ENCODE data around the gene SMCO4.

SMCO4 gene

GRCh38 chr11:93512949-93513667 lies 30.1 kb downstream of the SMCO4 start:
- Histone ChIP-seq H3K9ac (ENCODE audit: low read depth, low read length, poor library complexity, severe bottlenecking) (no peak overlapping the region), H3K79me2 (ENCODE audit: insufficient read depth, low read length) (peaks cover 28% of the 10 kb centered on the region; the same call in 1 of the 2 replicates), H3K9me3 (ENCODE audit: insufficient read depth, low read depth, low read length) (no peaks in the 10 kb centered on the region), H3F3A (ENCODE audit: low read depth) (no peaks in the 10 kb centered on the region), H2AFZ (ENCODE audit: low read length) (no peak overlapping the region), H3K36me3 (ENCODE audit: insufficient read depth, low read length) (no peaks in the 10 kb centered on the region), H3K9me2 (replicated peaks; ENCODE audit: low read depth, low read length) (no peaks in the 10 kb centered on the region), H4K20me1 (ENCODE audit: insufficient read depth, low read length, poor library complexity, severe bottlenecking) (peaks cover 4% of the 10 kb centered on the region), H3K27me3 (ENCODE audit: insufficient read depth, low read length, poor library complexity, severe bottlenecking) (no peaks in the 10 kb centered on the region), H3K4me2 (ENCODE audit: low read depth, low read length, poor library complexity, severe bottlenecking) (no peak overlapping the region), H3K4me3 (ENCODE audit: low read length, poor library complexity, severe bottlenecking) (no peak overlapping the region), H3K4me1 (ENCODE audit: insufficient read depth, low read length, poor library complexity, severe bottlenecking) (peaks cover 32% of the 10 kb centered on the region)
- no peak for TF ChIP-seq CTCF (conservative IDR thresholded peaks at IDR 0.05; ENCODE audit: low read length)
- TF ChIP-seq EZH2phosphoT487 (IDR thresholded peaks at IDR 0.05; ENCODE audit: borderline replicate concordance) = no peak

- TF ChIP-seq EZH2phosphoT487 (IDR thresholded peaks at IDR 0.05; ENCODE audit: borderline replicate concordance) (no peak), CTCF (conservative IDR thresholded peaks at IDR 0.05; ENCODE audit: low read length) (no peak)
- Histone ChIP-seq H3K4me2 (ENCODE audit: low read depth, low read length, poor library complexity, severe bottlenecking) (no peak overlapping the region), H3K9me2 (replicated peaks; ENCODE audit: low read depth, low read length) (no peaks in the 10 kb centered on the region), H3K9ac (ENCODE audit: low read depth, low read length, poor library complexity, severe bottlenecking) (no peak overlapping the region), H3K4me3 (ENCODE audit: low read length, poor library complexity, severe bottlenecking) (no peak overlapping the region), H3K4me1 (ENCODE audit: insufficient read depth, low read length, poor library complexity, severe bottlenecking) (peaks cover 26% of the 10 kb centered on the region), H2AFZ (ENCODE audit: low read length) (no peak overlapping the region), H3K36me3 (ENCODE audit: insufficient read depth, low read length) (no peaks in the 10 kb centered on the region), H3K9me3 (ENCODE audit: insufficient read depth, low read depth, low read length) (no peaks in the 10 kb centered on the region), H4K20me1 (ENCODE audit: insufficient read depth, low read length, poor library complexity, severe bottlenecking) (peaks cover 4% of the 10 kb centered on the region), H3F3A (ENCODE audit: low read depth) (no peaks in the 10 kb centered on the region), H3K27me3 (ENCODE audit: insufficient read depth, low read length, poor library complexity, severe bottlenecking) (no peaks in the 10 kb centered on the region), H3K79me2 (ENCODE audit: insufficient read depth, low read length) (peaks cover 20% of the 10 kb centered on the region; the same call in 1 of the 2 replicates)
Measured at GRCh38 chr11:93512073-93512475, 31.1 kb downstream of the SMCO4 start.

GRCh38 chr11:93510196-93510873 lies 32.9 kb downstream of the SMCO4 start:
- H3K4me1 ChIP-seq (ENCODE audit: insufficient read depth, low read length, poor library complexity, severe bottlenecking) = peaks cover 23% of the 10 kb centered on the region
- H3F3A ChIP-seq (ENCODE audit: low read depth) = no peaks in the 10 kb centered on the region
- TF ChIP-seq EZH2phosphoT487 (IDR thresholded peaks at IDR 0.05; ENCODE audit: borderline replicate concordance) (no peak), CTCF (conservative IDR thresholded peaks at IDR 0.05; ENCODE audit: low read length) (no peak)
- peak overlapping the region; percentile 23 for H3K4me2 ChIP-seq (ENCODE audit: low read depth, low read length, poor library complexity, severe bottlenecking)
- H3K9me3 ChIP-seq (ENCODE audit: insufficient read depth, low read depth, low read length) = no peaks in the 10 kb centered on the region
- no peaks in the 10 kb centered on the region for H3K27me3 ChIP-seq (ENCODE audit: insufficient read depth, low read length, poor library complexity, severe bottlenecking)
- H3K79me2 ChIP-seq (ENCODE audit: insufficient read depth, low read length) = peaks cover 18% of the 10 kb centered on the region; the same call in 1 of the 2 replicates
- H3K4me3 ChIP-seq (ENCODE audit: low read length, poor library complexity, severe bottlenecking) = no peak overlapping the region
- H3K9ac ChIP-seq (ENCODE audit: low read depth, low read length, poor library complexity, severe bottlenecking) = no peak overlapping the region
- peaks cover 4% of the 10 kb centered on the region for H4K20me1 ChIP-seq (ENCODE audit: insufficient read depth, low read length, poor library complexity, severe bottlenecking)
- no peaks in the 10 kb centered on the region for H3K36me3 ChIP-seq (ENCODE audit: insufficient read depth, low read length)
- no peaks in the 10 kb centered on the region for H3K9me2 ChIP-seq (replicated peaks; ENCODE audit: low read depth, low read length)
- no peak overlapping the region for H2AFZ ChIP-seq (ENCODE audit: low read length)

Measured in Loucy (cell line).